IMR-90 (cell line): ENCODE measurements around the gene ALDH7A1. TPM values are rescaled to one million over a fixed set of nuclear protein-coding genes. Genes with fewer than 3 reads are reported as not detected.

Source experiments
- ATAC-seq: fragments of 200-7000 bp; cut with Tn5 transposase; 2 replicates; pipeline ENCODE4 v1.9.1; 2020; ENCODE audit warnings: low read depth, mild to moderate bottlenecking, moderate library complexity
- BruUV-seq: library from RNA; stranded (reverse); fragments of 400-500 nt; replicated peaks from 2 replicates; lab custom pipeline; 2021; lab: Mats Ljungman, UMichigan
- CTCF ChIA-PET: fragments of 300-600 bp; formaldehyde crosslinking; extraction: SDS; loops from one replicate; lab custom pipeline; 2021; ENCODE audit warnings: antibody characterized with exemption; lab: Yijun Ruan, JAX
- POLR2A ChIA-PET: fragments of 300-600 bp; sonication (Branson Sonifier 250); formaldehyde crosslinking; loops from one replicate; lab custom pipeline; 2022; ENCODE audit warnings: antibody characterized with exemption; ENCODE audit not compliant: unreplicated experiment; lab: Charles Lee
- DNase-seq: peaks from one replicate; pipeline ENCODE4 v3.0.0; 2013
- H2AFZ ChIP-seq: replicated peaks from 2 replicates; pipeline ENCODE3; 2013; ENCODE audit warnings: low read length, mild to moderate bottlenecking; ENCODE audit not compliant: poor library complexity
- H2AK5ac ChIP-seq: 2 replicates; pipeline ENCODE4 v1.6.1; 2013; ENCODE audit warnings: low read depth, low read length, inconsistent platforms
- H2AK9ac ChIP-seq: replicated peaks from 2 replicates; pipeline ENCODE3; 2013; ENCODE audit warnings: mild to moderate bottlenecking, low read depth, low read length, moderate library complexity; ENCODE audit not compliant: poor library complexity
- H2BK120ac ChIP-seq: 2 replicates; pipeline ENCODE4 v1.6.1; 2013; ENCODE audit warnings: low read depth, low read length, inconsistent platforms
- H2BK15ac ChIP-seq: 3 replicates; pipeline ENCODE4 v1.6.1; 2013; ENCODE audit warnings: low read depth, low read length, inconsistent platforms
- H2BK20ac ChIP-seq: 2 replicates; pipeline ENCODE4 v1.6.1; 2013; ENCODE audit warnings: low read depth, mild to moderate bottlenecking, inconsistent platforms, low read length, moderate library complexity
- H2BK5ac ChIP-seq: 2 replicates; pipeline ENCODE4 v1.6.1; 2013; ENCODE audit warnings: mild to moderate bottlenecking, low read depth, low read length, inconsistent platforms; ENCODE audit not compliant: poor library complexity, severe bottlenecking
- H3K14ac ChIP-seq: replicated peaks from 2 replicates; pipeline ENCODE4 v1.6.1; 2013; ENCODE audit warnings: low read depth, low read length, inconsistent platforms
- H3K18ac ChIP-seq: 2 replicates; pipeline ENCODE4 v1.6.1; 2013; ENCODE audit warnings: low read depth, low read length, control low read depth
- H3K23ac ChIP-seq: 2 replicates; pipeline ENCODE4 v1.6.1; 2013; ENCODE audit warnings: low read depth, low read length, inconsistent platforms
- H3K27ac ChIP-seq: 2 replicates; pipeline ENCODE4 v1.5.1; 2013; ENCODE audit warnings: mild to moderate bottlenecking, control low read depth, low read length; ENCODE audit not compliant: insufficient read depth
- H3K27me3 ChIP-seq: 2 replicates; pipeline ENCODE4 v1.6.1; 2013; ENCODE audit warnings: low read length; ENCODE audit not compliant: control insufficient read depth, insufficient read depth
- H3K36me3 ChIP-seq: 2 replicates; pipeline ENCODE4 v1.6.1; 2013; ENCODE audit warnings: low read length, mixed read lengths; ENCODE audit not compliant: control insufficient read depth, insufficient read depth
- H3K4ac ChIP-seq: 2 replicates; pipeline ENCODE4 v1.6.1; 2013; ENCODE audit warnings: low read depth, low read length, inconsistent platforms
- H3K4me1 ChIP-seq: 2 replicates; pipeline ENCODE4 v1.6.1; 2013; ENCODE audit warnings: low read length, mixed read lengths; ENCODE audit not compliant: control insufficient read depth, insufficient read depth
- H3K4me2 ChIP-seq: 2 replicates; pipeline ENCODE4 v1.6.1; 2013; ENCODE audit warnings: low read depth, mild to moderate bottlenecking, control low read depth, low read length, moderate library complexity
- H3K4me3 ChIP-seq: 2 replicates; pipeline ENCODE4 v1.5.1; 2013; ENCODE audit warnings: low read depth, mild to moderate bottlenecking, control low read depth, low read length, moderate library complexity; ENCODE audit not compliant: insufficient read depth
- H3K56ac ChIP-seq: 2 replicates; pipeline ENCODE4 v1.6.1; 2013; ENCODE audit warnings: low read length, inconsistent platforms; ENCODE audit not compliant: insufficient read depth; ENCODE audit errors: extremely low read depth
- H3K79me1 ChIP-seq, 2 experiments: 2 replicates each; pipeline ENCODE4 v1.6.1; 2013; ENCODE audit warnings: low read length in 2 of 2, inconsistent platforms in 1 of 2, low read depth in 1 of 2
- H3K9ac ChIP-seq: 2 replicates; pipeline ENCODE4 v1.6.1; 2013; ENCODE audit warnings: low read depth, low read length, control low read depth
- H3K9me1 ChIP-seq: 2 replicates; pipeline ENCODE4 v1.6.1; 2013; ENCODE audit warnings: low read length, inconsistent platforms; ENCODE audit not compliant: insufficient read depth
- H3K9me3 ChIP-seq: 2 replicates; pipeline ENCODE4 v1.6.1; 2013; ENCODE audit warnings: low read length; ENCODE audit not compliant: control insufficient read depth, insufficient read depth
- H4K20me1 ChIP-seq: 2 replicates; pipeline ENCODE4 v1.6.1; 2013; ENCODE audit warnings: low read length, inconsistent platforms; ENCODE audit not compliant: insufficient read depth
- H4K5ac ChIP-seq: 2 replicates; pipeline ENCODE4 v1.6.1; 2013; ENCODE audit warnings: mild to moderate bottlenecking, low read depth, low read length, control low read depth
- H4K8ac ChIP-seq, 2 experiments: 2 replicates each; pipeline ENCODE4 v1.6.1; 2013; ENCODE audit warnings: low read depth in 2 of 2, low read length in 2 of 2, control low read depth in 1 of 2, inconsistent platforms in 1 of 2
- H4K91ac ChIP-seq: 2 replicates; pipeline ENCODE4 v1.6.1; 2013; ENCODE audit warnings: low read depth, low read length, inconsistent platforms; ENCODE audit not compliant: insufficient read depth
- FOS ChIP-seq: fragments of 150-350 bp; IDR thresholded peaks from 2 replicates; pipeline ENCODE4 v1.6.1; 2016; ENCODE audit warnings: low read depth, low read length
- MAFK ChIP-seq: IDR thresholded peaks from 2 replicates; pipeline ENCODE4 v1.6.1; 2012; ENCODE audit warnings: low read depth, low read length, improper control_type of control experiment
- MAZ ChIP-seq: IDR thresholded peaks from 2 replicates; pipeline ENCODE4 v1.6.1; 2012; ENCODE audit warnings: low read depth, mild to moderate bottlenecking, low read length, improper control_type of control experiment, moderate library complexity, borderline replicate concordance
- RAD21 ChIP-seq: IDR thresholded peaks from 2 replicates; pipeline ENCODE4 v1.6.1; 2012; ENCODE audit warnings: low read length, improper control_type of control experiment
- RCOR1 ChIP-seq: IDR thresholded peaks from 2 replicates; pipeline ENCODE4 v1.6.1; 2012; ENCODE audit warnings: mild to moderate bottlenecking, low read length, improper control_type of control experiment; ENCODE audit not compliant: insufficient replicate concordance
- WGBS, 2 experiments: methylation state at CpG; one replicate each; pipeline versions ENCODE4 v1.1.5 to v1.1.7; 2013; ENCODE audit warnings: missing lambda C conversion rate in 2 of 2; ENCODE audit not compliant: insufficient read length in 1 of 2; ENCODE audit errors: extremely low coverage in 2 of 2; 5-methylcytosine and 5-hydroxymethylcytosine counted together
- dilution Hi-C: fragments of 300-500 bp; cut with HindIII; formaldehyde crosslinking; loops from one replicate; pipeline ENCODE4 v1.14.3; 2018; ENCODE audit warnings: low sequenced_read_pairs; ENCODE audit not compliant: unreplicated experiment
- in situ Hi-C: fragments of 300-500 bp; cut with MboI; formaldehyde crosslinking; loops from 3 replicates; pipeline ENCODE4 v1.14.3; 2019; ENCODE audit warnings: low sequenced_read_pairs, inconsistent platforms, mixed read lengths
- intact Hi-C: fragments of 100-400 bp; cut with micrococcal nuclease; formaldehyde crosslinking; loops from 2 replicates; pipeline ENCODE4 v1.10.0; 2022
- polyA plus RNA-seq, 3 experiments: library from polyadenylated mRNA; depleted of rRNA; stranded (reverse); fragments of >200 nt; gene quantifications; 2 replicates each; pipeline ENCODE4 v1.2.3, GENCODE V29; 2012; ENCODE audit warnings: low replicate concordance in 1 of 3
- total RNA-seq: library from RNA; depleted of rRNA; stranded (reverse); fragments of >200 nt; gene quantifications from 2 replicates; pipeline ENCODE4 v1.2.3, GENCODE V29; 2012

ALDH7A1 gene
- total and polyA plus RNA-seq, 2 of the 4 experiments (the other 2 are of a cell fraction) = 40.9 to 62.2 TPM

DNA sequence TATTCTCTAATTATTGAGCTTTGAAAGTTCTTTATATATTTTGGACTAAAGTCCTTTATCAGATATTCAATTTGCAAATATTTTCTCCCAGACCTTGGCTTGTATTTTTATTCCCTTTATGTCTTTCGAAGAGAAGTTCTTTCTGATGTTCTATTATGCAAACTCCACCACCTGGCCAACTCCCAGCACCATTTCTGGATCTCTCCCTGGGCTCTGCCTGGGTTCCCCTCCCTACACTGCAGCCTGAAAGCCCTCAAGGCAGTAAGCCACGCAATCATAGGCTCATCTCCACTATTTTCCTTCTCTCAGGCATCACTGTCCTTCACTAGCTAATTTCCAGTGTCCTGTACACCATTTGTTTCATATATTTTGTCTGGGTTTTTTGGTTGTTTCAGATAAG is 95.7 kb downstream of the ALDH7A1 start:
- Histone ChIP-seq H3K27me3 (no peaks in the 10 kb centered on the region), H4K8ac (no peak overlapping the region), H3K4me2 (no peak overlapping the region), H3K14ac (no peak overlapping the region), H2AK5ac (no peak overlapping the region), H3K36me3 (peaks cover 3% of the 10 kb centered on the region; the same call in 1 of the 2 replicates), H3K79me1 (no peaks in the 10 kb centered on the region), H3K4me3 (no peak overlapping the region), H3K4me1 (peaks cover 2% of the 10 kb centered on the region; the same call in 1 of the 2 replicates), H4K20me1 (no peaks in the 10 kb centered on the region), H3K18ac (no peak overlapping the region), H2AFZ (no peak overlapping the region), H3K9me1 (0 out of 2 replicates have a peak, but pooled peaks cover 8% of the 10 kb centered on the region), H3K27ac (no peak overlapping the region), H3K56ac (no peak overlapping the region), H4K5ac (no peak overlapping the region), H4K91ac (no peak overlapping the region), H3K23ac (no peak overlapping the region), H2BK20ac (no peak overlapping the region), H3K9me3 (no peaks in the 10 kb centered on the region), H2BK120ac (no peak overlapping the region), H3K9ac (no peak overlapping the region), H2AK9ac (no peak overlapping the region), H2BK15ac (no peak overlapping the region), H3K4ac (no peak overlapping the region), H2BK5ac (no peak overlapping the region)
- dilution Hi-C loops = no loop called here
- BruUV-seq = no TSS peak
- POLR2A ChIA-PET = no interaction called here
- intact Hi-C loops = no loop called here
- DNase-seq (no peak), ATAC-seq (no peak)
- in situ Hi-C loops = no loop called here
- no peak for TF ChIP-seq MAFK
- TF ChIP-seq FOS = no peak
- no peak for TF ChIP-seq MAZ
- no peak for TF ChIP-seq RCOR1
- TF ChIP-seq RAD21 = no peak
- CTCF ChIA-PET = interaction anchor here (1.2 to 2.6 kb wide), 8 partner anchors 13 to 149 kb away, joined by 3 to 10 read pairs (median 4); no protein-coding TSS in a partner anchor
- WGBS, 2 experiments = no CpG with 5 or more reads among the region's 2 CpGs
